ENCODE results near the gene WNT3.

DNA sequence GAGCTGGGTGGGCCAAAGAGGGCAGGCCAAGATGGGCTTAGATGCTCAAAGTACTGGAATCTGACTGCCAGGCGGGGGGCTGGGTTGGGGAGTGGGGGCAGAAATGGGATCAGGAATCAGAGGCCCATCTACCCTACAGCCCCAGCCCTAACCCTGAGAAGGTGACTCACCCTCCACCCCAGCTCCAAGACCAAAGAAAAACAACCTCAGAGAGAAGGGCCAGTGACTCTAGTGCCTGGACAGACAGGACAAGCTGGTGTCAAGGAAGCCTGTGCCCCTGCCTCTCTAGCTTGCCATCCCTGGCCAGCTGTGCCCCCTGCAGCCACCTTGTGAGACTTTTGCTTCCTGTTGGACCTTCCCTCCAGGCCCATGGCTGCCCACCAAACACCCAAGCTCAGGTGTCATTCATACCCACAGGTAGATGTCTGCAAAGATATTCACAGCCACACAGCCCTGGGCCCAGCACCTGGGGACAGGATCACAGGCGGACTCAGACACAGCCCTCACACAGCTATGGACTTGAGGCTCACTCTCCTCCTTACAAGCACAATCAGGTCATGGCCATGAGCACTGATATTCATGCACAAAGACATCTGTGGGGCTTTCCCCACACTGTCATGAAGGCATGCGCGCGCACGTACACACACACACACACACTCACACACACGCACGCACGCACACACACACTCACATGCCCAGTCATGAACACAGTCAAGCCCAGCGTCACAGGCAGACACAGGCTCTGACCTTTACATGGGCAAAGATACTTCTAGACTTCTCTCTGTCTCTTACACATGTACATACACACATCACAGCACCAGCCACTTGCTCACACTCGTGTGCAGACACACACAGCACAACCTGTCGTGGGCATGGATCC is 2.8 kb downstream of the WNT3 start:
- TF ChIP-seq HMGXB4 (CRISPR knock-in tag; IDR thresholded peaks at IDR 0.05; ENCODE audit: borderline replicate concordance) (no peak), RFX5 (IDR thresholded peaks at IDR 0.05) (no peak), CEBPB (IDR thresholded peaks at IDR 0.05) (no peak), EP300 (IDR thresholded peaks at IDR 0.05) (no peak), POLR2A (IDR thresholded peaks at IDR 0.05; ENCODE audit: low read length) (no peak), JUNB (IDR thresholded peaks at IDR 0.05) (no peak), CBX2 (IDR thresholded peaks at IDR 0.05; ENCODE audit: borderline replicate concordance, low read depth) (no peak), RAD21 (conservative IDR thresholded peaks at IDR 0.05 in 1 of 2, IDR thresholded peaks at IDR 0.05 in 1 of 2) (no peak), SMC3 (IDR thresholded peaks at IDR 0.05) (no peak), BHLHE40 (IDR thresholded peaks at IDR 0.05; ENCODE audit: low read depth, low read length) (no peak), FOSL2 (IDR thresholded peaks at IDR 0.05) (no peak), FOSL2 (CRISPR knock-in tag; IDR thresholded peaks at IDR 0.05) (no peak)
- TF ChIP-seq, protein P1, sequence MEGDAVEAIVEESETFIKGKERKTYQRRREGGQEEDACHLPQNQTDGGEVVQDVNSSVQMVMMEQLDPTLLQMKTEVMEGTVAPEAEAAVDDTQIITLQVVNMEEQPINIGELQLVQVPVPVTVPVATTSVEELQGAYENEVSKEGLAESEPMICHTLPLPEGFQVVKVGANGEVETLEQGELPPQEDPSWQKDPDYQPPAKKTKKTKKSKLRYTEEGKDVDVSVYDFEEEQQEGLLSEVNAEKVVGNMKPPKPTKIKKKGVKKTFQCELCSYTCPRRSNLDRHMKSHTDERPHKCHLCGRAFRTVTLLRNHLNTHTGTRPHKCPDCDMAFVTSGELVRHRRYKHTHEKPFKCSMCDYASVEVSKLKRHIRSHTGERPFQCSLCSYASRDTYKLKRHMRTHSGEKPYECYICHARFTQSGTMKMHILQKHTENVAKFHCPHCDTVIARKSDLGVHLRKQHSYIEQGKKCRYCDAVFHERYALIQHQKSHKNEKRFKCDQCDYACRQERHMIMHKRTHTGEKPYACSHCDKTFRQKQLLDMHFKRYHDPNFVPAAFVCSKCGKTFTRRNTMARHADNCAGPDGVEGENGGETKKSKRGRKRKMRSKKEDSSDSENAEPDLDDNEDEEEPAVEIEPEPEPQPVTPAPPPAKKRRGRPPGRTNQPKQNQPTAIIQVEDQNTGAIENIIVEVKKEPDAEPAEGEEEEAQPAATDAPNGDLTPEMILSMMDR (IDR thresholded peaks at IDR 0.05): no peak

All from A549 (cell line).